ENCODE data around the gene CBLN1.
"Not testable (repeated sequence)": the region's sequence is repeated elsewhere in the genome, so short reads cannot be mapped to it uniquely, and the experiment has no call there.

Gene CBLN1

DNA sequence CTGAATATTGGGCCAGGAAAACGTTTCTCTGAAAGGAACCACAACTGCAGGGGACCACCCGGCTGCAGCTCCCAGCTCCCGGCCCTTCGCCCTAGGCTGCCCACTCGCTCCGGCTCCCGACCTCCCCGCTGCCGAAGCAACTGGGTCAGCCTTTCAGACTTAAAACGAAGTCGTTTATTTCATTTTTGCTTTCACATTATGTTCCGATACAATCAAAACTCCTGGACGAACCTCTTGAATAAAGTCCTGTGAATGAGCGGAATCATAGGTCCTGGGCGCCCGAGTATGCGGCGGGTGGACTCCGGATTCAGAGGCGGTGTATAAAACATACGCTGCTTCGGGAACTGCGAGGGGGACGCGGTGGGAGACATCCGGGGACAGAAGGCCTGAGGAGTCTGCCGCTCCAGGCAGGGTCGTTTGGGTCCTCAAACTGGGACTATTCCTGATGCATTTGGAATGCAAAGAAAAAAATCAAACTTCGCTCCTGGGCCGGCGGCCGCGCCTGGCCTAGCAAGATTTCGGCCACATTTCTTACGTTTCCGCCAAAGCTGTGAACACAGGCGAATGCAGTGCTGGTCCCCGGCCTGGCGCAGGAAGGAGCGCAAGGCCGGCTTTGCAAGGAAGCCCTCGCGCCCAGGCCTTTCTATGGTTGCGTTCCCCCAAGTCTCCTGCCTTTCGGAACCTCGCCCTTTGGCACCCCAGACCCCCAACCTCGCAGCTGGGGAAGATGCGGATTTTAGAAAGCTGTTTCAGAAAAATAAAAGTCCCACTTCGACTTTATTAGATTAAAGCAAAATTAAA lies 3.7 kb downstream of the CBLN1 start:
- DNase-seq (ENCODE audit: low spot score): peak; percentile 38

GRCh38 chr16:49277386-49277742 lies 4.3 kb downstream of the CBLN1 start:
- peak; percentile 45 for DNase-seq (ENCODE audit: low spot score)

- DNase-seq (ENCODE audit: low spot score): peak; percentile 77
Measured at GRCh38 chr16:49276646-49277385, 4.8 kb downstream of the CBLN1 start.

GRCh38 chr16:49275870-49276269 lies 5.8 kb downstream of the CBLN1 start:
- DNase-seq (ENCODE audit: low spot score): no peak

- DNase-seq (ENCODE audit: low spot score): peak; percentile 62
Measured at GRCh38 chr16:49275050-49275730, 6.4 kb downstream of the CBLN1 start.

DNA sequence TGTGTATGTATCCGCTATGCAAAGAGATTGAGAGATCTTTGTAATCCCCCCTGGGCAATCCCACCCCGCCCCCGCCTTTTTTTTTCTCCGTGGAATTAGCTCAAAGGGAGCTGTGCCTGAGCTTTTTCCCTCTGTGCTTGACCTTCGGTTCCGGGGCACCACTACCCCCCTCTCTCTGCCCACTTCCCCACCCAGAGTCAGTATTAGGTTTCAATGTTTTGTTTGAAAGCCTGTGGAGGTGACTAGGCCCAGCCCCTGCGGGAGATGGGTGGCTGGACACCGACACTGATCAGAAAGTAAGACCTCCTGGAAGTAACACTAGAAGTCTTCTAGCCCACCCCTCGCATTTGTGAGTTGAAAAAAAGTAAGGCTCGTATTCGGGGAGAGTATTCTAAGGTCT lies 7.0 kb downstream of the CBLN1 start:
- DNase-seq (ENCODE audit: low spot score): no peak

- peak; percentile 97 for DNase-seq (ENCODE audit: low spot score)
Measured at GRCh38 chr16:49273771-49274170, 7.9 kb downstream of the CBLN1 start.

- peak; percentile 7 for DNase-seq (ENCODE audit: low spot score)
Measured at GRCh38 chr16:49271363-49271762, 10.3 kb downstream of the CBLN1 start.

- DNase-seq (ENCODE audit: low spot score): peak; percentile 34
Measured at GRCh38 chr16:49269201-49269600, 12.4 kb downstream of the CBLN1 start.

- DNase-seq (ENCODE audit: low spot score): peak; percentile 19
Measured at GRCh38 chr16:49268667-49269066, 13.0 kb downstream of the CBLN1 start.

- no peak for DNase-seq (ENCODE audit: low spot score)
Measured at GRCh38 chr16:49262501-49262900, 19.1 kb downstream of the CBLN1 start.

- no peak for DNase-seq (ENCODE audit: low spot score)
Measured at GRCh38 chr16:49261930-49262329, 19.7 kb downstream of the CBLN1 start.

GRCh38 chr16:49260956-49261530 lies 20.6 kb downstream of the CBLN1 start:
- no peak for DNase-seq (ENCODE audit: low spot score)

DNA sequence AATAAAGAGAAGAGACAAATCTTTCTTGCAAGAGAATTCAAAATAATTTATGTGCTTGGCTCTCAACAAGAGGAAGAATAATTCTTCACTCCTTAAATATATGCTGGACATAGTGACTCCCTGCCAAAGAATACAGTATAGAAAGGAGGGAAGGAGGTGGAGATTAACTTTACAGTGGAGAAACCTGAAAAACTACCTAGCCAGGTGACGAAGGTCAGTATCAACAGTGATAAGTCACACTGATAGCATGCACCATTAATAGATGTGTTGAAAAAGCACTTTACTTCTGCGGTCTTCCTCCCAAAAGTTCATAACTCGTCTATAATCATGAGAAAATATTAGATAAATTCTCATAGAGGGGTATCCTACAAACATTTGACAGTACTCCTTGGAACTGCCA lies 21.4 kb downstream of the CBLN1 start:
- no peak for DNase-seq (ENCODE audit: low spot score)

DNA sequence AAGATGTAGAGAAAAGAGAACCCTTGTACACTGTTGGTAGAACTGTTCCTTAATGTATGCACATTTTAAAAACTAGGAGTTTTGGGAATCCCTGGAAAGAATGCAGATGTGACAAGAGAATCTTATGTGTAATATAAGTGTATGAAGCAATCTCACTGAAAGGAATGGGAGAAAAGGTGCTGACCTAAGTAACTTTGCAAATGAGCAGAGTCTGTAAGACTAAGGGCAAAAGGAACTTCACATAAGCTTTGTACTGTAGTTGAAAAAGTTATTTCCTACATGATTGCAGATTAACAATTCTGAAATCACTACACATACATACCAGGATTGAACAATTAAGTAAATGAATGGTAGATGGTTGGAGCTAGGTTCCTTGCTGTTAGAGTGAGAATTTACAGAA lies 22.3 kb downstream of the CBLN1 start:
- DNase-seq (ENCODE audit: low spot score): no peak

- DNase-seq (ENCODE audit: low spot score): no peak
Measured at GRCh38 chr16:49250689-49251088, 30.9 kb downstream of the CBLN1 start.

- no peak for DNase-seq (ENCODE audit: low spot score)
Measured at GRCh38 chr16:49248227-49248626, 33.4 kb downstream of the CBLN1 start.

DNA sequence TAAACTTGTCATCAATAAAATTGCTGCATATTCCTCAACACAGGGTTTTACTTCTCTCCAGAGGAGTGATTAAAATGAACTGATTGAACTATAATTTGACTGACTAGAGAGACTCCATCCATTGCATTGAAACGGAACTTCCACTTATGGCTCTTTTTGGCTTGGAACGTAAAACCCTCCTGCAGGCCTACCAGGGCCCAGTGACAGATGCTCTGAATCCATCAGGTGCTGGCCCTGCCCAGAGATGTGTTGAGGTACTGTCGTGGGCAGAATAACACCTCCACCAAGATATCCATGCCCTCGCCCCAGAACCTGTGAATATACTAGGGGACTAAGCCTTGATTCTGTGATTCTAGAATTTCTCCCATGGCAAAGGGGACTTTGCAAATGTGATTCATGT lies 45.4 kb downstream of the CBLN1 start:
- peak; percentile 55 for DNase-seq (ENCODE audit: low spot score)

GRCh38 chr16:49228335-49228734 lies 53.3 kb downstream of the CBLN1 start:
- not testable (repeated sequence) for DNase-seq (ENCODE audit: low spot score)
